Neutrophil (primary cell): ENCODE measurements around the gene TSHZ1.

ENCODE experiments used
- H3K27ac ChIP-seq: fragments of 200-600 bp; sonication (generic); 2 replicates; pipeline ENCODE4 v1.5.1; 2016; ENCODE audit warnings: mild to moderate bottlenecking, moderate library complexity
- H3K27me3 ChIP-seq: fragments of 200-600 bp; sonication (generic); 2 replicates; pipeline ENCODE4 v1.6.0; 2016; ENCODE audit warnings: mild to moderate bottlenecking
- H3K36me3 ChIP-seq: fragments of 200-600 bp; sonication (generic); 2 replicates; pipeline ENCODE4 v1.5.1; 2017
- H3K4me1 ChIP-seq, 2 experiments: fragments of 200-600 bp in 1 of 2; sonication (generic) in 1 of 2; 1 replicate in 1 of 2; 2 replicates in 1 of 2; pipeline versions ENCODE4 v1.5.1 to v1.6.1; 2013 to 2016; ENCODE audit warnings: low read depth in 1 of 2, low read length in 1 of 2, mild to moderate bottlenecking in 1 of 2, moderate library complexity in 1 of 2; ENCODE audit not compliant: control insufficient read depth in 1 of 2, insufficient read depth in 1 of 2
- H3K4me3 ChIP-seq, 2 experiments: fragments of 200-600 bp in 1 of 2; sonication (generic) in 1 of 2; 1 replicate in 1 of 2; 2 replicates in 1 of 2; pipeline ENCODE4 v1.5.1; 2013 to 2016; ENCODE audit warnings: low read depth in 1 of 2, low read length in 1 of 2, mild to moderate bottlenecking in 1 of 2, moderate library complexity in 1 of 2
- H3K9me3 ChIP-seq: fragments of 200-600 bp; sonication (generic); 2 replicates; pipeline ENCODE4 v1.5.1; 2016
- TF ChIP-seq, protein P1 (sequence below): fragments of 200-600 bp; sonication (generic); IDR thresholded peaks from 2 replicates; pipeline ENCODE4 v1.5.1; 2016; ENCODE audit warnings: antibody characterized with exemption

TSHZ1 gene

GRCh38 chr18:75317703-75318102 is 107.1 kb downstream of the TSHZ1 start:
- H3K36me3 ChIP-seq: no peaks in the 10 kb centered on the region
- H3K27ac ChIP-seq: no peak overlapping the region
- TF ChIP-seq, protein P1, sequence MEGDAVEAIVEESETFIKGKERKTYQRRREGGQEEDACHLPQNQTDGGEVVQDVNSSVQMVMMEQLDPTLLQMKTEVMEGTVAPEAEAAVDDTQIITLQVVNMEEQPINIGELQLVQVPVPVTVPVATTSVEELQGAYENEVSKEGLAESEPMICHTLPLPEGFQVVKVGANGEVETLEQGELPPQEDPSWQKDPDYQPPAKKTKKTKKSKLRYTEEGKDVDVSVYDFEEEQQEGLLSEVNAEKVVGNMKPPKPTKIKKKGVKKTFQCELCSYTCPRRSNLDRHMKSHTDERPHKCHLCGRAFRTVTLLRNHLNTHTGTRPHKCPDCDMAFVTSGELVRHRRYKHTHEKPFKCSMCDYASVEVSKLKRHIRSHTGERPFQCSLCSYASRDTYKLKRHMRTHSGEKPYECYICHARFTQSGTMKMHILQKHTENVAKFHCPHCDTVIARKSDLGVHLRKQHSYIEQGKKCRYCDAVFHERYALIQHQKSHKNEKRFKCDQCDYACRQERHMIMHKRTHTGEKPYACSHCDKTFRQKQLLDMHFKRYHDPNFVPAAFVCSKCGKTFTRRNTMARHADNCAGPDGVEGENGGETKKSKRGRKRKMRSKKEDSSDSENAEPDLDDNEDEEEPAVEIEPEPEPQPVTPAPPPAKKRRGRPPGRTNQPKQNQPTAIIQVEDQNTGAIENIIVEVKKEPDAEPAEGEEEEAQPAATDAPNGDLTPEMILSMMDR: no peak
- no peak overlapping the region for H3K4me3 ChIP-seq
- H3K4me1 ChIP-seq: no peaks in the 10 kb centered on the region
- no peaks in the 10 kb centered on the region for H3K9me3 ChIP-seq
- no peaks in the 10 kb centered on the region for H3K27me3 ChIP-seq

DNA sequence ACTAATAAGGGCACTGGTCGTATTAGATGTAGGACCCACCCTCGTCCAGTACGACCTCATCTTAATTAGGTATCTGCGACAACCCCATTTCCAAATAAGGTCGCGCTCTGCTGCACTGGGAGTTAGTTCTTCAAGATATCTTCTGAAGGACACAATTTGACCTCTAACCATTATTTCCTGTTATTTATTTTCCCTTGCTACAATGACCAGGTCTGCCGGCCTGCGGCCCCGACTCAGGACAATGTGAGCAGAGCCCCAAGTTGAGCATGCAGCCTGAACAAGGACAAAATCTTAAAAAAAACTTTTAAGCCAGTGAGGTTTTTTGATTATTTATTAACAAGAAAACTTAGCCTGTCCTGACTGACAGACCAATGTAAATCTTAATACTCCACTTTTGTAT is 109.3 kb downstream of the TSHZ1 start:
- Histone ChIP-seq H3K27ac (no peak overlapping the region), H3K4me1 (no peaks in the 10 kb centered on the region), H3K27me3 (no peaks in the 10 kb centered on the region), H3K4me3 (no peak overlapping the region), H3K36me3 (no peaks in the 10 kb centered on the region), H3K9me3 (no peaks in the 10 kb centered on the region)
- TF ChIP-seq, protein P1: no peak

- Histone ChIP-seq H3K4me3 (no peak overlapping the region), H3K27ac (no peak overlapping the region), H3K9me3 (no peaks in the 10 kb centered on the region), H3K27me3 (no peaks in the 10 kb centered on the region), H3K36me3 (no peaks in the 10 kb centered on the region), H3K4me1 (no peaks in the 10 kb centered on the region)
- TF ChIP-seq, protein P1: no peak
These were observed 109.9 kb downstream of the TSHZ1 start for GRCh38 chr18:75320506-75320905.

DNA sequence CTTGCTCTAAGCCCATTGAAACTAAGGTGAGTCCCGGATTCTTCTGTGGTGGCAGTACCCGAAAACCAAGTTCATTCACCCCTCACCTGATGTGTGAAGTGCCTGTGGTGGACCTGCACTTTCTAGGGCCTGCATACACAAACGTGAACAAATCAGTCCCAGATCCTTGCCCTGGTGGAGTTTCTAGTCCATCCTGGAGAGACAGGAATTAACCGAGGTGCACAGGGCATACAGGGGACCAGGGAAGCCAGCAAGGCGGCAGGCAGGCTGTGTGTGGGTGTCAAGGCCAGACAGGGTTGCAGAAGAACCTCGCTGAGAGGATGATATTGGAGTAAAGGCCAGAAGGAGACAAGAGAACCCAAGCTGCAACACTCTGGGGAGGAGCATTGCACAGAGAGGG is 110.8 kb downstream of the TSHZ1 start:
- H3K4me1 ChIP-seq: no peaks in the 10 kb centered on the region
- H3K27me3 ChIP-seq: no peaks in the 10 kb centered on the region
- no peak overlapping the region for H3K27ac ChIP-seq
- no peak overlapping the region for H3K4me3 ChIP-seq
- TF ChIP-seq, protein P1: no peak
- H3K36me3 ChIP-seq: no peaks in the 10 kb centered on the region
- no peaks in the 10 kb centered on the region for H3K9me3 ChIP-seq

GRCh38 chr18:75322206-75322605 is 111.6 kb downstream of the TSHZ1 start:
- H3K9me3 ChIP-seq: no peaks in the 10 kb centered on the region
- no peaks in the 10 kb centered on the region for H3K4me1 ChIP-seq
- H3K36me3 ChIP-seq: no peaks in the 10 kb centered on the region
- TF ChIP-seq, protein P1: no peak
- H3K4me3 ChIP-seq: no peak overlapping the region
- H3K27ac ChIP-seq: no peak overlapping the region
- H3K27me3 ChIP-seq: no peaks in the 10 kb centered on the region
